GM21576 (cell line): ENCODE results near the gene GRHL3.

Experiments used
- ATAC-seq: cut with Tn5 transposase; IDR thresholded peaks from one replicate; pipeline ENCODE4 v1.9.1; 2021; ENCODE audit warnings: mild to moderate bottlenecking, moderate library complexity; ENCODE audit not compliant: unreplicated experiment

GRHL3 gene

DNA sequence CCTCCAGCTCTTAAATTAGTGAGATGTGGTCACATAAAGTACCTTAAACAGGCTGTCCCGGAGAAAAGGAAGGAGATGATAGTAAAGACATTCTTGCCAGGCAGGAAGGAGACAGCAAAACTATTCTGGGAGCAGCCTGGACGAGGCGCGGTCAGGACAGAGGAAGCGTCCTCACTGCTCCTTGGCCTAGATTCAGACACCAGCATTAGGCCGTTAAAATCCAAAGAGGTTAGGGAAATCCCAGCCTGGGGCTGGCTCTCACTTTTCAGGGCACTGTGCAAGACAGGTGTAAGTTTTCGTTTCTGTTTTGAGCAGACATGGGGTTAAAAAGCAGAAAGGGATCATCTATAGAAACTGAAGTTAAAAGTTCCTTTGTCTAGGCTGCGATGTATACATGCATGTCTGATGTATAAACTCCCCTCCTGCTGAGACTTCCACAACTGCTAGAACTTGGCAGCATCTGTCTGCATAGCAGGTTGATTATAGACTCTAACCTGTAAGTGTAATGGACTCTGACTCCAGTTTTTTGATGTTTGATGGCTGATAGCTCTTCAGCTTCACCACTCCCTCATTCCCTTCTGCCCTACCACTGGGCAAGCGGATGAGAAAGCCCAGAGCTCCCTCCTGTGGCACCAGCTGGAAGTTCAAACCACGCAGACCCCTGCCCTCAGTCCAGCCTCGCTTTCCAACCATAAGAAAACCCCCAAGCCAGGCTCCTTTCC lies 72.9 kb downstream of the GRHL3 start:
- peak; percentile 80 for ATAC-seq

DNA sequence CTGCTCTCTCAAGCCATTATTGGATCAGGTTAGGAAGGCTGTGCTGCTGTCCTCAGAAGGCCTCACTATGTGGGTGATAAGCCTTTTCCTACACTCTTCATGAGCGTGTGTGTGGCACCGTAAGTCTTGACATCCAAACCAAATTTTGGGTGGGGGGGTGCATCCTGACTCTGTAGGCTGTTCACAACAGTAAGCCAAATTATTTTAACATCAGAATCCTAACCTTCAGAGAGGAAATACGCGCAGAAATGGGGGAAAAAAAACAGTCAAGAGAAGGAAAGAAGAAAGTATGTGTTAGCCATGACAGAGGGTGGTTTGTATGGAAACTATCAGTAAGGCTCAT lies 73.4 kb downstream of the GRHL3 start:
- no peak for ATAC-seq

DNA sequence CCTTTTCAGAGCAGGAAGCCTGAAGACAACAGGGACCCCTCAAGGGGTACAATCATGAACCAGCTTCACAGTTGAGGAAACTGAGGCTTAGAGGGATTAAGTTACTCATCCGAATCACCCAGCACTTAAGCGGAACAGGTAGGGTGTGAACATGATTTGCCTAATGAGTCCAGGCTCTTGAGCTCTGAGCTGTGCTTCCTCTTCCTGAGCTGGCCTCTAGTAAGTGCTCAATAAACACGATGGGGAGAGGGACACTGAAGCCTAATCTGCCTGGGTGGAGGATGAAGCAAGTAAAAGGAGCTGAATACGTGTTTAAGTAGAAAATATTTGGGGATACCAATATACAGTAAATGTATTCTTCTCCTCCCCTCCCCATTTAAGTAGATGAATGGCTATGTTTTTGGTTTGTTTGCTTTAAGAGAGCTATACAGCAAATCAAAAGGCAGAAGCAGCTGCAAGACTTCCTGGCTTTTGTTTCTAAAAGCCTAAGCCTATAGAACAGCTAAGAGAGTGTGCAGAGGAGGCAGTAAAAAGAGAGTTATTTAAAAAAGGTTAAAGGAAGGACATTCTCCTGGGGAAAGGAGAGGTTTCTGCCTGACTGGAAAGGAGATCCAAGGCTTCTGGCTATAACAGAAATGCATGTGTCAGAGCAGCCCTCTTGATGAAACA lies 74.0 kb downstream of the GRHL3 start:
- ATAC-seq, result no peak

DNA sequence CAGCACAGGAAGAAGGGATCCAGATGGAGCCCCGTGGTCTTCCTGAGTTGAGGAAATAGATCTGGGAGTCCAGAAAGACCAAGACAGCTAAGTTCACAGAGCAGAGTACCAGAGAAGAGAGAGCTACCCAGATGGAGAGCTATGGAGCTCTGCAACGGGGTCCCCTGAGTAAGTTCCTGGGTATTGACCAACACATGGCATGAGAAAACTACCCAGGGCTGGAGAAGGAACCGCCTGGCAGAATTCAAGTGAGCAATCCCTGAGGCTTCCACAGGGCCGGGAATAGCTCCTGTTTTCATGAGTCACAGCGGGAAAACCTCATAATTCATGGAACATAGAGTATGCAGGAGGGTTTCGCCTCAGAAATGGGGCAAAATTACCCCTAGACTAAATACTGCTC lies 74.7 kb downstream of the GRHL3 start:
- no peak for ATAC-seq

DNA sequence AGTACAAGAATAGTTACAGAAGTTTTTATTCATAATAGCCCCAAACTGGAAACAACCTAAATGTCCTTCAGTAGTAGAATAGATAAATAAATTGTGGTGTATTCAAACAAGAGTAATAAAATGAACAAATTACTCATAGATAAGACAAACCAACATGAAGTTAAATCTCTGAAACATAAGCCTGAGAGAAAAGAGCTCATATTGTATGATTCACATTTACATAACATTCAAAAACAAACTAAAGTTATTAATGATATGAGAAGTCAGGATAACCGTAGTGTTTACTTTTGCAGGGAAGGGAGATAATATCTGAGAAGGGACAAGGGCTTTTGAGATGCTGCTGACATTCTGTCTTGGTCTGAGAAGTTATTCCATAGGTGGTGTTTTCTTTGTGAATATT lies 80.9 kb downstream of the GRHL3 start:
- no peak for ATAC-seq

DNA sequence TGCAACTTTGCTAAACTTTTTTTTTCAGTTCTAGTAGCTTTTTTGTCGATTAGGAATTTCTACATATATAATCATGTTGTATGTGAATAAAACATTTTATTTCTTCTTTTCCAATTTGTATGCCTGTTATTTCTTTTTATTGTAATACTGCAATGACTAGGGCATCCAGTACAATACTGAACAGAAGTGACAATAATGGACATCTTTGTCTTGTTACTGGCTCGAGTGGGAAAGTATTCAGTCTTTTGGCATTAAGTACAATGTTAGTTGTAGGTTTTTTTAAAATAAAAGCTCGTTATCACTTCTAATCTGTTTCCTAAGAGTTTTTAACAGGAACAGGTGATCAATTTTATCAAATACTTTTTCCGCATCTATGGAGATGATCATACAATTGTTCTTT lies 84.6 kb downstream of the GRHL3 start:
- no peak for ATAC-seq
